Measurements from ENCODE around the gene MYH7.

MYH7 gene

GRCh38 chr14:23447361-23448350, 12.2 kb upstream of the MYH7 start:
- DNase-seq = no peak

DNA sequence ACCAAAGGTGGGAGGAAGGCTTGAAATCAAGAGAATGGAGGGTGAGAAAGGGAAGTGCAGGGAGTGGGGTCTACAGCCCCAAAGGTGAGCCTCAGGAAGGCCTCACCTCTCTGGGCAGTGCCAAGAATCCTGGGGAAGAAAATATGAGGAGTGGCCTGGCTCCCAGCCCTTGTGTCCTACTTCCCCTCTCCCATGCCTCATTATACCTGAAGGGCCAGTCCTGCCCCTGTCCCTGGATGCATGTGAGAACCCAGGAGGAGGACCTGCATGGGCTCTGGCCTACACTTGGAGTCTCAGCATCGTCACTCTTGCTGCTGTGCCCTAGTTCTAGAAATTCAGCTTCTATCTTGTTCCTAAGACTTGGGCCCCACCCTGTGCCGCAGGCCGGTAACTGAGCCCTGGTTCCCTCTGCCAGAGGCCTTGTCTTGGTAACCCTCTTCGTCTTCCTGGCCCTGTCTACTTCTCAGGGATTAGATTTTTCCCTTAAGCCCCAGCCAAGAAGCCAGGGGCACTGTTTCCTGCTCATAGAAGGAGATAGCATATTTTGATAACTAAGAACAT, 10.9 kb upstream of the MYH7 start:
- no peak for DNase-seq

DNA sequence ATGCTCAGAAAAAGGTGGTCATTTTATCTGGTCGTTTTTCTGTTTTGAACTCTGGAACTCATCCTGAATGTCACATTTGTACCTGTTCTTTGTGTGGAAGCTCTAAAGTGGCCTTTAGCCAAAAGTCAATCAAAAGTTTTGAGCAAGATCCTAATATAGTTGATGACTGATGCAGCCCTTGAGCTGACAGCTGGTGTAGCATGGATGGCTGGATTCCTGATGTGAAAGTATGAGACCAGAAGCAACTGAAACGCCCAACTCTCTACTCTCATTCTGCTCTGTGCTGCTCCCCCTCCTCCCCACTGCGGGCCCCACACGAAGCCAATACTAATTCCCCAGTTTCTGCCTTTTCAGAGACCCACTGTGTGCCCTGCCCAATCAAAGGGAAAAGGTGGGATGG, 10.3 kb upstream of the MYH7 start:
- DNase-seq = no peak

GRCh38 chr14:23444314-23444713, 8.9 kb upstream of the MYH7 start:
- DNase-seq = no peak

DNA sequence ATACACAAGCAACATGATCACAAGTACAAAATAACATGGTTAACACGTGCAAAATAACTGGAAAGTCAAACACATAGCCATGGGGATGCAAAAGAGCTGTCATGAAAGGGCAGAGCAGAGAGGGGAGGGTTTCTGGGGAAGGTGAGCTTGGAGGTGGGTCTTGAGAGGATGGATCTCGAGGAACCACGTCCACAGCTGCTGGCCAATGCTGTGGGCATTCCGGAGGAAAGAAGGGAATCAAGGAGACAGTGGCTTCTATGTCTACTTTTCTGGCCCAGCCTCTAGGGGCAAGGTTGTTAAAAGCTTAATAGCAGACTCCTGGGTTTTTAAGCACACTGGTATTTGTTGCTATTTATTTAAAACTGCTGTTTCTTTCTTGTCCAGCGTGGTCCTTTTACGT, 8.4 kb upstream of the MYH7 start:
- no peak for DNase-seq

DNA sequence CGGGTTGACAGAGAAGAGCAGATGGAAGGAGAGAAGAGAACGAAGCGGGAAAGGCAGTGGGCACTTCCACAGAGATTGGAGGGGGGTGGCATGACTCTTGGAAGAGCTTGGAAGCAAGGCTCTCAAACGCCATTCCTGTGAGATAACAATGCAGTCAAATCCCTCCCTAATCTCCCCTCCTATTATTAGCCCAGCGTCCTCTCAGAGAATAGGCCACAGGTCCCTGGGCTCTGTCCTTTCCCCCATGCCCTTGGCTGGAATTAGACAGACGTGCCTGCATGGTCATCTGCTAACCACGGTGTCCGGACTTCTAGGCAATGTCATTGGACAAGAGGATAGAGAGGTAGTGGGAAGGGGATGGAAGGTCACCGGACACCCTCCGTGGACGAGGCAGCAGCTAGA, 8.0 kb upstream of the MYH7 start:
- DNase-seq = no peak

- DNase-seq = no peak
Measured at GRCh38 chr14:23442721-23443356, 7.4 kb upstream of the MYH7 start.

DNA sequence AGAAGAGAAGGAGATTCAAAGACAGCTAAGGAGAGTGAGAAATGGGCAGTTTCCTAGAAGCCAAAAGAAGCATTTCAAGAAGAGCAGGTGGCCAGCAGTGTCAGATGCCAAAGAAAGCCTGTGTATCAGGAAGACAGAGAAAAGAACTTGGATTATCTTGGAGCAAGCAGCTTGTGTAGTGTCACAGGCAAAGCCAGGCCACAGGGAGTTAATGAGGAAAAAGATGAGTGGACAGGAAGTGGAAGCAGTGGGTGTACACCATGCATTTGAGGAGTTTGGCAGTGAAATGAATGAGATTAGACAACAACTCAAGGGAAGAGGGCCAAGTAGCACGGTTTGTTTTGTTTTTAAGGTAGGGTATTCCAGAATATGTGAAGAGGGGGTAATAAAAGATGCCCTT, 5.6 kb upstream of the MYH7 start:
- DNase-seq = no peak

- no peak for DNase-seq
Measured at GRCh38 chr14:23439107-23439835, 3.8 kb upstream of the MYH7 start.

- DNase-seq = no peak
Measured at GRCh38 chr14:23438101-23438971, 2.9 kb upstream of the MYH7 start.

DNA sequence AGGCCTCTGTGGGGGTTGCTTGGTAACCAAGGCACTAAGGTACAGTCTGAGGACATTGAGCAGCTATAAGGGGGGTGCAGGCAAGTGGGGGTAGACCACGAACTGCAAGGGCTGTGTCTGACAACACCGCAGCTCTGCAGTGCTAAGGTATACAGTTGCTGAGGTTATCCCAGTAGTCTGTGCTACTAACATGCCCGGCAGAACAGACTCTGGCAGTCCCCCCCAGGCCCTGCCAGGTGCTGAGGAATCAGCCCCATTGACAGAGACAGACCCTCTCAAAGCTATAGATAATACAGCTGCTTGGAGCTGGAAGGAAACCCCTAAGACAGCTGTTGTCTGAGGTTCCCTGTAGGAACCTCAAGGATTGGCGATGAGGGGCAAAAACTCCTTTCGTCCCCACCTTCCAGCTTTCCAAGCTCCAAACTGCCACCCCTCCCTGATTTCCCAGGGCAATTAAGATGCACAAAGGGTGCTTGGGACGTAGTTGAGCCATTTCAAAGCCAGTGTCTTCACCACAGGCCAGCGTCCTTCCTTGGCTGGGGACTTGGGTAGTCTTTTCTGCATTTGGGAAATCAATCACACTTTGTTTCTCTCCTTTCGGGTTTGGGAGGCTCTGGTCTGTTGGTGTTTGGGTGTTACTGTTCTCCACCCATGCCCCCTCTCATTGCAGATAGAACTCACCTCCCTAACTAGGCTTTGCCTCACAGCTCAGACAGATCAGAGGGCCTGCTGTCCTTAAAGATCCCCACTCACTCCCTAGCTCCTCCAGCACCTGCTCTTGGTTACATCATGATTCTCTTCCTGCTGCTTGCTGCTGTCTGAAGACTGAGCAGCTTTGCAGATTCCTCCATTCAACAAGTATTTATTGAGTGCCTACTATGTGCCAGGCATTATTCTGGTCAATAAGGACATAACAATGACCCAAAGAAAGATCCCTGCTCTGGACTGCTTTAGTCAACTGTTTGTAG, 2.0 kb upstream of the MYH7 start:
- no peak for DNase-seq

DNA sequence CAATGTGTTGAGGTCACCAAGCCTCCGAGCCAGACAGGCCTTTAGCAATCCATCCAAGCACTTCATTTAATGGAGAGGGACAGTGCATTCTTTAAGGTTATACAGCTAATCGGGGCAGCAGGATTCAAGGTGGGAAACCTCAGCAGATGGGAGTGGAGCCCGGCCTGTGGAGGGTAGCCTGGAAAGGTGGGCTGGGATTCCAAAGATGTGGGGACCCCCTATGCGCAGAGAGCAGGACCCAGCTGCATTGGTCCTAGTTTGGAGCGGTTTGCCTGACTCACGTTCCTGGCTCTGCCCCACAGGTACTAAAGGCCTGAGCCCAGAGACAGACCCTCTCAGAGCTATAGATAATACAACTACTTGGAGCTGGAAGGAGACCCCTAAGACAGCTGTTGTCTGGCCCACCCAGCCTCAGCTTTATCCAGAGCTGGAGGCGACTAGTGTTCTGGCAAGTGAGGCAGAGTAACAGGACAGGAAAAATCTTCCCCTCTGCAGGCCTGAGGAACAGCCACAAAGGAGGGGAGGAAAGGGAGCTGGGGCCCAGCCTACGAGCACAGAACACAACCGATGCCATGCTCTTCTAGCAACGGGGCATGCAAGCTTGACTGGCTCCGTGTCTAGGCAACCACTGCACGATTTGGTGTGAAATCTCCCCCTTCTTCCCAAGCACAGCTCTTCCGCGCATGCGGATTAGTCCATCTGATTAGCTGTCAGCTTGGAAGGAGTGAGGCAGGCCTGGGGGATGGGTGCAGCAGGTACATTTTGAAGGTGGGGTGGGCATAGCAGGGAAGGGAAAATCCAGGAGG, 1.1 kb upstream of the MYH7 start:
- no peak for DNase-seq

GRCh38 chr14:23434488-23435222, 805 bp downstream of the MYH7 start:
- DNase-seq = no peak

DNA sequence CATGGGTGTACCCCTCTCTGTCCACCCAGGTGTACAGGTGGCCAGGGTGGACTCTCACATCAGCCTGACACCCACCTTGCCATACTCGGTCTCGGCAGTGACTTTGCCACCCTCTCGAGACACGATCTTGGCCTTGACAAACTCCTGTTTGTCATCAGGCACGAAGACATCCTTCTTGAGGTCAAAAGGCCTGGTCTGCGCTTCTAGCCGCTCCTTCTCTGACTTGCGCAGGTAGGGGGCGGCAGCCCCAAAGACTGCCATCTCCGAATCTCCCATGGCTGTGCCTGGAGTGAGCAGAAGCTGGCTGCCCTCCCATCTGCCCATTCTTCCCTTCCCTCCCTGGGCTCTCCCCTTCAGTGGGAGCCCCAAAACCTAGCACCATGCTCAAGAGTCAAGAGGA, 2.0 kb downstream of the MYH7 start:
- no peak for DNase-seq

DNA sequence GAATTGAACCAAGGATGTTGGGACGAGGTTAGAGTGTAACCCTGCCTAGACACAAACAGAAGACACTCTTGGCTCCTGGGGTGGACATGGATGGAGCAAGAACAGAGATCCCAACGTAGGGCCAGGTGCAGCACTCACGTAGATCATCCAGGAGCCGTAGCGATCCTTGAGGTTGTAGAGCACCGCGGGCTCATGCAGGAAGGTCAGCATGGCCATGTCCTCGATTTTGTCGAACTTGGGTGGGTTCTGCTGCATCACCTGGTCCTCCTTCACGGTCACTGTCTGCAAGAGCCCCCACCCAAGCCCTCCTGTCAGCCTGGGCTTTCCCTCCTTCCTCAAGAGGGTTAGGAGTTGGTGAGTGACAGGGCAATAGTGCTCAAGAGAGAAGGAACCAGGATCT, 2.5 kb downstream of the MYH7 start:
- DNase-seq = no peak

GRCh38 chr14:23432102-23432925, 3.1 kb downstream of the MYH7 start:
- DNase-seq = no peak

DNA sequence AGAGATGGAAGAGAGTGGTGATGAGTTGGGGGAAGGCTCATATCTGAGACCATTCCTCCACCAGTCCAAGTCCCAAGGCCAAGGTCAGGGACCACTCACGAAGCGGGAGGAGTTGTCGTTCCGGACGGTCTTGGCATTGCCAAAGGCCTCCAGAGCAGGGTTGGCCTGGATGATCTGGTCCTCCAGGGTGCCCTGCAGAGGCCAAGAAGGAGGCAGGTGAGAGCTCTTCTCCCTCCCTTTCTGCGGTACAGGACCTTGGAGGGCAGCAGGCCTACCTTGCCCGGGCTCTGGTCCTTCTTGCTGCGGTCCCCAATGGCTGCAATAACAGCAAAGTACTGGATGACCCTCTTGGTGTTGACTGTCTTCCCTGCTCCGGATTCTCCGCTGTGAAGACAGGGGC, 4.0 kb downstream of the MYH7 start:
- no peak for DNase-seq

DNA sequence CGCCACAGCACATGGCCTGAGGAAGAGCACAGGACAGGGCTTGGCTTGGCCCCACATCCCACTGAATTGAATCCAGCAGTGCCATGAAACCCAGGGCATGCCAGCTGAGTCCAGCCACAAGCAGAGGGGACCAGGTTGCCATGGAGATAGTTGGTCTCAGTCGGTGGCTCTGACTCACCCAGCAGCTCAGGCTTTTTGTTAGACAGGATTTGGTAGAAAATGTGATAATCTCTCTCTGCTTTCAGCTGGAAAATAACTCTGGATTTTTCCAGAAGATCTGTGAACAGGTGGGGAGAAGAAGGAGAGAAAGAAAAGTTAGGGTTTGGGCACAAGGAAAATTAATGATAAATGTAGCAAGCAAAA, 4.8 kb downstream of the MYH7 start:
- DNase-seq = no peak

All from DMS 273 treated with DMSO at 0.1 percent for 48 hours (cell line).